Mucosa of descending colon (tissue), 3 donors: ENCODE measurements around the gene MAGEA6. TPM values are rescaled to one million over a fixed set of nuclear protein-coding genes. Genes with fewer than 3 reads are reported as not detected.
"Not testable (repeated sequence)": the region's sequence is repeated elsewhere in the genome, so short reads cannot be mapped to it uniquely, and the experiment has no call there.

Experiments used
- ATAC-seq: fragments of 200-7000 bp; cut with Tn5 transposase; one replicate; pipeline ENCODE4 v1.9.1; 2020; ENCODE audit warnings: mild to moderate bottlenecking, moderate library complexity
- DNase-seq, 3 donors: peaks; one replicate each; pipeline ENCODE4 v3.0.0-alpha.2; 2020
- H3K36me3 ChIP-seq: fragments of 200-600 bp; one replicate; pipeline ENCODE4 v1.8.0; 2021; ENCODE audit warnings: low read depth, mild to moderate bottlenecking
- H3K4me1 ChIP-seq: fragments of 200-600 bp; one replicate; pipeline ENCODE4 v1.8.0; 2021; ENCODE audit warnings: low read depth, mild to moderate bottlenecking
- H3K4me3 ChIP-seq: fragments of 200-600 bp; one replicate; pipeline ENCODE4 v1.8.0; 2021; ENCODE audit warnings: mild to moderate bottlenecking
- H3K9me3 ChIP-seq: fragments of 200-600 bp; one replicate; pipeline ENCODE4 v1.8.0; 2021; ENCODE audit warnings: mild to moderate bottlenecking
- intact Hi-C, 2 donors: fragments of 100-400 bp; cut with DNase I in 1 of 2; cut with micrococcal nuclease in 1 of 2; formaldehyde crosslinking; loops; one replicate each; pipeline versions ENCODE4 v1.11.0 to v1.11.1; 2022; cut with DNase I, micrococcal nuclease
- long read RNA-seq, 2 donors: library from polyadenylated mRNA; unstranded; transcript quantifications; one replicate each; pipeline ENCODE4 v2.0.0, GENCODE V29; 2019 to 2021
- total RNA-seq, 3 donors: library from RNA; stranded (reverse); fragmentation: NEBNext Ultra II Directional in 2 of 3; extraction: Animal tissue kit (Norgen Biotek cat#: 25700) in 2 of 3; gene quantifications; one replicate each; pipeline versions ENCODE4 v1.2.1 to v1.2.4, GENCODE V29; 2021 to 2023
- TF ChIP-seq, protein P1 (sequence below): fragments of 200-600 bp; IDR thresholded peaks from one replicate; pipeline ENCODE4 v1.8.0; 2022; ENCODE audit warnings: antibody characterized with exemption, mild to moderate bottlenecking
- donor health status: DM: no; HTN: no; CAD: no; lungs with moderate emphysema.
- donor health status: DM: no; HTN: no; CAD: no.
- donor health status: DM: no; HTN: yes; CAD: no.

The MAGEA6 gene, protein sequence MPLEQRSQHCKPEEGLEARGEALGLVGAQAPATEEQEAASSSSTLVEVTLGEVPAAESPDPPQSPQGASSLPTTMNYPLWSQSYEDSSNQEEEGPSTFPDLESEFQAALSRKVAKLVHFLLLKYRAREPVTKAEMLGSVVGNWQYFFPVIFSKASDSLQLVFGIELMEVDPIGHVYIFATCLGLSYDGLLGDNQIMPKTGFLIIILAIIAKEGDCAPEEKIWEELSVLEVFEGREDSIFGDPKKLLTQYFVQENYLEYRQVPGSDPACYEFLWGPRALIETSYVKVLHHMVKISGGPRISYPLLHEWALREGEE
- total RNA-seq: not detected
- long read RNA-seq, donor 1: 0 reads
- long read RNA-seq, donor 2: 0 reads

DNA sequence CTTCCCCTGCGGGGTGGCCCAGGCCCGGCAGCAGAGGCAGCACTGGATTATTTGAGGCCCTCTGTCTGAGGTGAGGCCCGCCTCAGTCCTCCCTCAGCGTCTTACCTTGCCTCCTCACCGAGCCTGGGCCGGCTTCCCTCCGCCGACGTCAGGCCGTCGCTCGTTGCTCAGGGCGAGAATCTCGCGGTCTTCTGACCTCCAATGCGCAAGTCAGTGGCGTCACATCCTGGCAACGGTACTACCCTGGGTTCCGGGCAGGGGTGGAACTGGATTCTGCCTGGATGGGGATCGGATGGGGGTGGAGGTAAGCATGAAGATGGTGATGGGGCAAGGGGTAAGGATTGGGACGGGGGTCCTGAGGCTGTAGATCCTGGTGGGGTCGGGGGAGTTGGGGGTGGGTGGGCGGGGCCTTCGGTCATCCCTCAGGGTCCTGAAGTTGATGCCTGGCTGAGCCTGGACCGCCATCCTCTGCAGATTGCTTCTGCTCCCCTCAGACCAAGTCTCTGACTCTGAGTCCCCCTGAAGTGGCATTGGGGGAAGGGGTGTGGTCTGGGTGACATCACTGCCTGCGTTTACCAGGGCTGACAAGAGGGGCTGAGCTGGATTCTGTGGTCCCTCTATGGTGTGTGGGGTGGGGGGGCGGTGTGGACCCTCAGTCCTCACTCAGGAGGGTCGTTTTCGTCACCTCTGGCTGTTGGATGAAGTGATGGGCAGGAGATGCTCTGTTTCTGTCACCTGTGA lies at the start of gene MAGEA6:
Gene MAGEA6 (minus strand): TSS at position 141 of the 741 bp plus-strand sequence. CDS start 2,039 bp downstream, outside the sequence.
- DNase-seq, H3K36me3 ChIP-seq, H3K4me3 ChIP-seq, ATAC-seq, H3K9me3 ChIP-seq, intact Hi-C loops, H3K4me1 ChIP-seq: not testable (repeated sequence)

DNA sequence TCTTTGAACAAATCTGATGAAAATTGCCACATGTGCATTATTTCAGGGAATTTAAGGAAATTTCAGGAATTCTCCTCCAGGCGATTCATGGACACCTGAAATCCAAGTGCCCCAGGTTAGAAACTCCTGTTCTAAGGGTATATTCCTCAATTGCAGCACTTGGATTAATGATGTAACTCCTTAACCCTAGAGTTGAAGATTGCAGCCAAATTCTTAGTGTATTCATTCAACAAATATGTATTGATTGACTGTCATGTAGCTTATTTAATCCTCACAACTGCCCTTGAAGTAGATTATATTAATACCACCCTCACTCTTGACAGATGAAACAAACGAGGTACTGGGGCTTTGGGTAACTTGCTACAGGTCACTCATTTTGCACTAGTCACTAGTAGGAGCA lies 49.8 kb upstream of the MAGEA6 start:
- DNase-seq: no peak
- Histone ChIP-seq H3K36me3 (no peaks in the 10 kb centered on the region), H3K9me3 (no peaks in the 10 kb centered on the region), H3K4me3 (no peak overlapping the region), H3K4me1 (no peaks in the 10 kb centered on the region)
- intact Hi-C loops: no loop called here
- TF ChIP-seq, protein P1, sequence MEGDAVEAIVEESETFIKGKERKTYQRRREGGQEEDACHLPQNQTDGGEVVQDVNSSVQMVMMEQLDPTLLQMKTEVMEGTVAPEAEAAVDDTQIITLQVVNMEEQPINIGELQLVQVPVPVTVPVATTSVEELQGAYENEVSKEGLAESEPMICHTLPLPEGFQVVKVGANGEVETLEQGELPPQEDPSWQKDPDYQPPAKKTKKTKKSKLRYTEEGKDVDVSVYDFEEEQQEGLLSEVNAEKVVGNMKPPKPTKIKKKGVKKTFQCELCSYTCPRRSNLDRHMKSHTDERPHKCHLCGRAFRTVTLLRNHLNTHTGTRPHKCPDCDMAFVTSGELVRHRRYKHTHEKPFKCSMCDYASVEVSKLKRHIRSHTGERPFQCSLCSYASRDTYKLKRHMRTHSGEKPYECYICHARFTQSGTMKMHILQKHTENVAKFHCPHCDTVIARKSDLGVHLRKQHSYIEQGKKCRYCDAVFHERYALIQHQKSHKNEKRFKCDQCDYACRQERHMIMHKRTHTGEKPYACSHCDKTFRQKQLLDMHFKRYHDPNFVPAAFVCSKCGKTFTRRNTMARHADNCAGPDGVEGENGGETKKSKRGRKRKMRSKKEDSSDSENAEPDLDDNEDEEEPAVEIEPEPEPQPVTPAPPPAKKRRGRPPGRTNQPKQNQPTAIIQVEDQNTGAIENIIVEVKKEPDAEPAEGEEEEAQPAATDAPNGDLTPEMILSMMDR: no peak
- no peak for ATAC-seq

DNA sequence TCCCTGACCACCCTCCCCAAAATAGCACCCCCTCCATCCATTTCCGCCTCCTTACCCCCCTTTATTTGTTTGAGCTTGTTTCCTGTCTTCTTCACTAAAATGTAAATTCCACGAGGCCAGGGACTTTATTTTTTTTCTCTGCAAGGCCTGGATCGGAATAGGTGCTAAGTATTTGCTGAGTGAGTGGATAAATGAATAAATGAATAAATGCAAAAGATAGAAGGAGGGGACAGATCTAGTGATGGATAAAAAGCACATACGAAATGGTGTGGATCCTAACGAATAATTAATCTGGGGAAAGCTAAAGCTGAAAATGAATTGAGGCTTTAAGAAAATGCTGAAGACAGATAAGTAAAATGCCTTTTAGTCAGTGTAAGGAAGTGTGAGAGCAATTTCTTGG lies 48.9 kb upstream of the MAGEA6 start:
- no peak overlapping the region for H3K4me3 ChIP-seq
- no peak for DNase-seq
- intact Hi-C loops: no loop called here
- no peaks in the 10 kb centered on the region for H3K36me3 ChIP-seq
- no peaks in the 10 kb centered on the region for H3K4me1 ChIP-seq
- no peak for ATAC-seq
- no peaks in the 10 kb centered on the region for H3K9me3 ChIP-seq
- TF ChIP-seq, protein P1: no peak

DNA sequence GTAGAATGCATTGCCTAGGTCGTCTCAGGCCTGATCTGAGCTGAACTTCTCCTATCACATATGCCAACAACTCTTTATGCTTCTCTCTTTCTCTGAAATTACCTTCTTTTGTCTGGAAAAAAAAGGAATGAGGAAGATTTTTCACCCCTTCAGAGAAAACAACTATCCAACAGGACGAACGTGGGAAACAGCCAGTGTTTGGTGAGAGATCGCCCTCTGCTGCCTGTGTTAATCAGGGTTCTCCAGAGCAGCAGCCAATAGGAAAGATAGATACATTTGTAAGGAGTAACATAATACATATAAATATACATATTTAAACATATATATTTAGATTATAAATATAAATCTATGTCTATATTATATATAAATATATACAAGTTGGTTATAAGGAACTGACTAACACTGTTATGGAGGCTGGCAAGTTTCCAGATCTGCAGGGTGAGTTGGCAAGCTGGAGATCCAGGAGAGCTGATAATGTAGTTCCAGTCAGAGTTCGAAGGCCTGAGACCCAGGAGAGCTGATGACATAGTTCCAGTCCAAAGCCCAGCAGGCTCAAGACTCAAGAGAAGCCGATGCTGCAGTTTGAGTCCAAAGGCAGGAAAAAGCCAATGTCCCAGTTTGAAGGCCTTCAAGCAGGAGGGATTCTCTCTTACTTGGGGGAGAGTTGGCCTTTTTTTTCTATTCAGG lies 47.7 kb upstream of the MAGEA6 start:
- no peaks in the 10 kb centered on the region for H3K36me3 ChIP-seq
- DNase-seq (peak in 2 of 3 donors; percentile 24 to 56), ATAC-seq (peak; percentile 53)
- TF ChIP-seq, protein P1: no peak
- no peaks in the 10 kb centered on the region for H3K4me1 ChIP-seq
- no peaks in the 10 kb centered on the region for H3K9me3 ChIP-seq
- intact Hi-C loops: no loop called here
- H3K4me3 ChIP-seq: no peak overlapping the region

DNA sequence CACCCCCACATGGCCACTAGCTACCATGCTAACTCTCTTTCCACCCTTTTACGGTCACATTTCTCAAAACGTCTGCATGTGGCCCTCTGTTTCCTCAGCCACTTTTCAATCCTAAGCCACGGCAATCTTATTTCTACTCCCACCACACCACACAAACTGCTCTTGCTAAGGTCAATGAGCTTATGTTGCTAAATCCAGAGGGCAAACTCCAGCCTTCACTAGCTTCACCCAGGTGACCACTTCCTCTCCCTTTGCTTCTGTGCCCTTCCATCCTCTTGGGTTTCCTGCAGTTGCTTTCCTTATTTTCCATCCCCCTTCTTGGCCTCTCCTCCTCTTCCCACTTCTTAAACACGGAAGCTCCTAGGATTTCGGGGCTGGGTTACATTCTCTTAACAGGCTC lies 44.6 kb upstream of the MAGEA6 start:
- ATAC-seq: peak; percentile 47
- no peaks in the 10 kb centered on the region for H3K4me1 ChIP-seq
- no peaks in the 10 kb centered on the region for H3K9me3 ChIP-seq
- intact Hi-C loops: no loop called here
- no peak overlapping the region for H3K4me3 ChIP-seq
- TF ChIP-seq, protein P1: no peak
- no peak for DNase-seq
- no peaks in the 10 kb centered on the region for H3K36me3 ChIP-seq

DNA sequence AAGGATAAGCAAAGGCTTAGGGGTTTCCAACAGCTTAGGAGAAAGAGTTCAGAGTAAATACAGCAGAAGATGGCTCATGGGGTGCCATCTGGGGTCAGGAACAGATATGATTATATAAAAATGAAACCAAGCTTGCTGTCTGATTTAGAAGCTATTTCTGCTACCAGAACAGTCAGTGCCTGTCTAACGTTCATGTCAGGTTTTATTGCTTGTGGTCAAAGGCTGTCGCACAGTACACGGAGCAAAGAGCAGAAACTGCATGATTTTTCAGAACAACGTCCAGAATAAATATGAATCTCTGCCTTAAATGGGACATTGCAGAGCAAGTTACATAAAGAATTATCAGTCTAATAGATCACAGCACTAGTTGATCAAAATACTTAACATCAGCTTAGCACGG lies 43.7 kb upstream of the MAGEA6 start:
- H3K9me3 ChIP-seq: no peaks in the 10 kb centered on the region
- intact Hi-C loops: no loop called here
- no peaks in the 10 kb centered on the region for H3K36me3 ChIP-seq
- peak; percentile 87 for ATAC-seq
- H3K4me1 ChIP-seq: no peaks in the 10 kb centered on the region
- TF ChIP-seq, protein P1: no peak
- H3K4me3 ChIP-seq: no peak overlapping the region
- peak in 1 of 3 donors; percentile 16 for DNase-seq
